Measurements from ENCODE around the gene FGGY.

The FGGY gene

GRCh38 chr1:59766227-59766855 is 469.4 kb downstream of the FGGY start:
- DNase-seq (ENCODE audit: low read depth, low spot score), result no peak
- H3K4me3 ChIP-seq (ENCODE audit: low read depth, low read length), result no peak overlapping the region
- TF ChIP-seq, protein P1, sequence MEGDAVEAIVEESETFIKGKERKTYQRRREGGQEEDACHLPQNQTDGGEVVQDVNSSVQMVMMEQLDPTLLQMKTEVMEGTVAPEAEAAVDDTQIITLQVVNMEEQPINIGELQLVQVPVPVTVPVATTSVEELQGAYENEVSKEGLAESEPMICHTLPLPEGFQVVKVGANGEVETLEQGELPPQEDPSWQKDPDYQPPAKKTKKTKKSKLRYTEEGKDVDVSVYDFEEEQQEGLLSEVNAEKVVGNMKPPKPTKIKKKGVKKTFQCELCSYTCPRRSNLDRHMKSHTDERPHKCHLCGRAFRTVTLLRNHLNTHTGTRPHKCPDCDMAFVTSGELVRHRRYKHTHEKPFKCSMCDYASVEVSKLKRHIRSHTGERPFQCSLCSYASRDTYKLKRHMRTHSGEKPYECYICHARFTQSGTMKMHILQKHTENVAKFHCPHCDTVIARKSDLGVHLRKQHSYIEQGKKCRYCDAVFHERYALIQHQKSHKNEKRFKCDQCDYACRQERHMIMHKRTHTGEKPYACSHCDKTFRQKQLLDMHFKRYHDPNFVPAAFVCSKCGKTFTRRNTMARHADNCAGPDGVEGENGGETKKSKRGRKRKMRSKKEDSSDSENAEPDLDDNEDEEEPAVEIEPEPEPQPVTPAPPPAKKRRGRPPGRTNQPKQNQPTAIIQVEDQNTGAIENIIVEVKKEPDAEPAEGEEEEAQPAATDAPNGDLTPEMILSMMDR (IDR thresholded peaks at IDR 0.05; ENCODE audit: low read depth, low read length), result no peak
- in situ Hi-C loops (cut with HindIII; ENCODE audit: low sequenced_read_pairs), result no loop called here

- no peak for DNase-seq (ENCODE audit: low read depth, low spot score)
- TF ChIP-seq, protein P1 (IDR thresholded peaks at IDR 0.05; ENCODE audit: low read depth, low read length), result no peak
- no peak overlapping the region for H3K4me3 ChIP-seq (ENCODE audit: low read depth, low read length)
- in situ Hi-C loops (cut with HindIII; ENCODE audit: low sequenced_read_pairs), result no loop called here
Observed at GRCh38 chr1:59767119-59767518, 470.2 kb downstream of the FGGY start.

GRCh38 chr1:59768792-59769735 is 472.2 kb downstream of the FGGY start:
- no peak for DNase-seq (ENCODE audit: low read depth, low spot score)
- in situ Hi-C loops (cut with HindIII; ENCODE audit: low sequenced_read_pairs), result no loop called here
- H3K4me3 ChIP-seq (ENCODE audit: low read depth, low read length), result no peak overlapping the region
- TF ChIP-seq, protein P1 (IDR thresholded peaks at IDR 0.05; ENCODE audit: low read depth, low read length), result no peak

- no peak overlapping the region for H3K4me3 ChIP-seq (ENCODE audit: low read depth, low read length)
- no peak for DNase-seq (ENCODE audit: low read depth, low spot score)
- in situ Hi-C loops (cut with HindIII; ENCODE audit: low sequenced_read_pairs), result no loop called here
- TF ChIP-seq, protein P1 (IDR thresholded peaks at IDR 0.05; ENCODE audit: low read depth, low read length), result no peak
Observed at GRCh38 chr1:59769736-59770095, 472.8 kb downstream of the FGGY start.

DNA sequence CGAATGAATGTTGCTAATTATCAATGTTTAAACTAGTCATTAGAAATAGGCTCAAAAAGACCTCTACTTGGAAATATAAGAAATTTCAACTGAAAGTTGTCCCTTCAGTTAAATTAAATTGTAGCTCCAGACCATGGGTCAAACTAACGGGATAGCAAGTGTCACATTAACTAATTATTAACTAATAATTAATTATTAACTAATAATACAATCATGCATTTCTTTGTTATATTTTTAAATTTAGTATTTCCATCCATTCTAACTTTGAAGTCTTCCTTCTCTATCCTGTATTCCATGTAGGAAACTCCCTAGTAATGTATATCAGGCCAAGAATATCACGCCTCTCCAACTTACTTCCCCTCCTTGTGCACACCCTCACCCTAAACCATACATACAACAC is 474.5 kb downstream of the FGGY start:
- DNase-seq (ENCODE audit: low read depth, low spot score), result no peak
- in situ Hi-C loops (cut with HindIII; ENCODE audit: low sequenced_read_pairs), result no loop called here
- TF ChIP-seq, protein P1 (IDR thresholded peaks at IDR 0.05; ENCODE audit: low read depth, low read length), result no peak
- no peak overlapping the region for H3K4me3 ChIP-seq (ENCODE audit: low read depth, low read length)

DNA sequence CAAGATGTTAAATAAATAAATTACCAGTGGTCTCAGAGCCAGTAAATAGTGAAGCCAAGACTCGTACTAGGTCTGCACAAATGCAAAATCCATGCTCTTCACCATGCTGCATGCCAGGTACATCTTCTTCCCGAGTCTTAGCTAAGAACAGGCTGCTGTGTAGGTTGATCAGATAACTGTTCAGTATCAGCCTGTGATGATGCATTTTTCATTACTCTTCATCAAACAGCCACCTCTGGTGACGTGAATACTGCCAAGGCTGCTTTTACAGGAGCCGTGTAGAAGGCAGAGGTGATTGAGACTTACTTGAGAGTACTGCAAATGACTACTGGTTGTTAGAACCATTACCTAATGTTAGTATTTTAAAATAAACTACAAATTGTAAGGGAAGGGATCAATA is 478.6 kb downstream of the FGGY start:
- in situ Hi-C loops (cut with HindIII; ENCODE audit: low sequenced_read_pairs), result no loop called here
- TF ChIP-seq, protein P1 (IDR thresholded peaks at IDR 0.05; ENCODE audit: low read depth, low read length), result no peak
- no peak overlapping the region for H3K4me3 ChIP-seq (ENCODE audit: low read depth, low read length)
- no peak for DNase-seq (ENCODE audit: low read depth, low spot score)
